Skeletal muscle cell (primary cell): Measurements from ENCODE around the gene TRIM3.

Experiments used
- DNase-seq: peaks from one replicate; pipeline ENCODE4 v3.0.0-alpha.2; 2010; ENCODE audit warnings: low read depth
- H3K4me3 ChIP-seq: 2 replicates; pipeline ENCODE4 v1.5.1; 2011; ENCODE audit warnings: low read depth, mild to moderate bottlenecking, control low read depth, low read length, moderate library complexity

The TRIM3 gene

DNA sequence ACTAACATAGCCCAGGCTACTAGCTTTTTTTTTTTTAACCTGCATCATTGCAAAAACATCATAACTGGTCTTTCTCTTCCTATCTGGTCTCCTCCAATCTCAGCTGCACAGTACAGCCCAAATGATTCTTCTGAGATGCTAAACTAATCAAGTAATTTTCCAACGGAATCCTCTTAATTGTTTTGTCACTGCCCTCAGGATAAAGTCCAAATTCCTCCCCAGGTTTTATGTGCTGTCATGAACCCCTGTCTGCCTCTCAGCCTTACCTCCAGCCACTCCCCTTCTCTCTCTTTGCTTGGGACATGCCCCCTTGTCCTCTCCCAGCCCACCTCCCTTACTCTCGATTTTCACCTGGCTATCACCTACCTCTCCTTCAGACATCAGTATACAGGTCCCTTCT, 67.4 kb downstream of the TRIM3 start:
- no peak for DNase-seq
- H3K4me3 ChIP-seq, result no peak overlapping the region

DNA sequence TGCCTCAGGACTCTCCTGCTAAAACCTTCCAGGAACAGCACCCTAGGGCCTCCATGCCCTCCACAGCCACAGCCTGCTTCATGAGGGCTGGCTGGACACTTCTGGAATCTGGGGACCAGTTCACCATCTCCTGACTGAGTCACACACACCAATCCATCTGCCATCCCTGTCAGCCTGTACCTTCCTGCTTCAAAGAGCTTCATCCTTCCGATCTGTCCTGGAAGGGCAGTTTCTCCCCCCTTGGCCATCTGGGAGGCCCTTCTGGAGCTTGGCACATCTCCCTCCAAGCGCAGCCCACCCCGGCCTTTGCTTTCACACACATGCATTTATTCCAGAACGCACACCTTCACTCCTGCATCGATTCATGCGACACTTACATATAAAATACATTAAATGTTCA, 67.9 kb downstream of the TRIM3 start:
- H3K4me3 ChIP-seq, result no peak overlapping the region
- no peak for DNase-seq

DNA sequence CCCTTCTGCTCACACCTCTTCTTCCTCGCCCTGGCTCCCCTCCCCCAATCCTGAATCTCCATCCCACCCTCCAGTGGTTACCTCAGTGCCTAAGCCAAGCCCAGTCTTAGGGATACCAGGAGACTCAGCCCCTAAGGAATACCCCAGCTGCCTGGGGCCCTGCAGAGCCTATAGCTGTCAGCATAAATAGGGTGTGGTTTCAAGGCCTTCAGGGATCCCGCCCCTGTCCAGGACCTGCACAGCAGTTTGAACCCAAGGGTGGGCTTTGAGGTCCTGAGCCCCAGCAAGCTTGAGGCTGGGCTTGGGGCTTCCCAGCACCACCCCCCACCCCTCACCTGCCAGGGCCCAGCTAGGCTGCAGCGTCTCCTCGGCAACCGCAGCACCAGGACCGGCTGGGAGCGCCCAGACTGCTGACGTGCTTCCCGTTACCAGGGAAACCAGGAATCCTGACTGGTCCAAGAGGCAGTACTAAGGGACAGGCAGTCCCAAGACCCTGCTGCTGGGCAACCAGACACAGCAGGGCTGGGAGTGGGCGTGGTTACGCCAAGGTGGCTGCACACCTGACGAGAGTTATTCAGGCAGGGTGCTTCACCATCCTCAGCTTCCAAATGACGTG, 68.6 kb downstream of the TRIM3 start:
- no peak for DNase-seq
- H3K4me3 ChIP-seq, result no peak overlapping the region

DNA sequence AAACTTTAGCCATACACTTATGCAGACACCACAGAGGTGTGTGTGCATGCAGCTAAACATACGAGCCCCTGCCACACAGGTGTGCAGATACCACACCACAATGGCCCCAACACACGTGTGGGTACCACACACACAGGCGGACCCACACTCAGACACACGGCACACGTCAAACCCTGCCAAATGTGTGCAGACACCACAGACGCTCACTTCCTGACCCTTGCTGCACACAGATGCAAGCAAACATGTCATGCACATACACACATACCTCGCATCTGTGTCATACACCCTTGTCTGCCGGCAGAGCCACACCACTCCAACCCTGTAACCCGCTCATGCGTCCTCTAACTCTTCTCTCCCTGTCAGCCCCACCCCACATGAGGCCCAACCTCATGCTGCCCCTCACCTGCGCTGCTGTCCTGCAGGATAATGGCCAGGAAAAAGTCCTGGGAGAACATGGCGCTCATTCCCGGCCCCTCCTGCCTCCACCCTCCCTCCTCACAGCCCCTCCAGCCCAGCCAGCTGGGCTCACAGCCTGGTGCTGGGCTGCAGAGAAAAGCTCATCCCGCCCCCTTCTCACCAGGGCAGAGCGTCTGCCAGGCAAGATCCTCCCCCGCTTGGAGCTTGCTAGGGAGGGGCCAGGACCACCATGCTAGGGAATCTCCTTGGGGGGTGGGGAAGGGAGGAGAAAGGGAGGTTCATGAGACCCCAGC, 69.2 kb downstream of the TRIM3 start:
- DNase-seq, result no peak
- H3K4me3 ChIP-seq, result no peak overlapping the region

DNA sequence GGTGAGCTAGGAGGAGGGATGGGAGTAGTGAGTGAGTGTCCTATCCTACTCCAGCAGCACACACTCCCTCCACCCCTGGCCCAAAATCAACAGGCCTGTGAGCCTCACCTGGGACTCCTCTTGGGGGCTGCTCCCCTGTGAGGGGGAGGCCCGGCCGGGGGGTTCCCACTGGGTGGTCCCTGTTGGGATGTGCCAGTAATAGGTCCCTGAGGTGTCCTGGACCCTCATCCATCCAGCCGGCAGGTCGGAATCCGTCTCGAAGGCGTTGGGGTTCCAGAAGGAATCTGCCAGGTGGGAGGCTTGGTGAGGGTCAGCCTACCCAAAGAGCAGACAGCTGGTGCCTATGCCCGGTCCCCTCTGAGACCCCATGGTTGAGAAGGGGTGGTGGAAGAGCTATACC, 70.2 kb downstream of the TRIM3 start:
- H3K4me3 ChIP-seq, result no peak overlapping the region

DNA sequence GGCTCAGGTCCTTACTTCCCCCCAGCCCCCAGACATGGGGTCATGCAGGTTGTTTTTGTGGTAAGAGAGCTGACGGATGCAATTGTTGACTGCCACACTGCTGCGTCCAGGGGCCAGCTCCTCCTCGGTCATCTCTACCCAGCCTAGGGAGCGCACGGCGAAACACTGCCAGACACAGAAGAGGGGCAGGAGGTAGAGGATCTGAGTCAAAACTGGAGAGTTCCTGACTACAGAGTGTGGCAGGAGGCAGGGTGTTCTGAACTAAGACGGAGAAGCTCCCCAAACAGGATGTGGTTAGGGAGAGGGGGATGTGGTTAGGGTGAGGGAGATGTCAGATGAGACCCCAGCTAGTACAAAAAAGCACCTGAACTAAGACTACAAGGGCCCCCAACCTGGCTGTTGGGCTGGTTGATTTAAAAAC, 71.2 kb downstream of the TRIM3 start:
- no peak overlapping the region for H3K4me3 ChIP-seq
- no peak for DNase-seq

More for the DNA sequence above, 70.2 kb downstream of the TRIM3 start:
- DNase-seq, result no peak

DNA sequence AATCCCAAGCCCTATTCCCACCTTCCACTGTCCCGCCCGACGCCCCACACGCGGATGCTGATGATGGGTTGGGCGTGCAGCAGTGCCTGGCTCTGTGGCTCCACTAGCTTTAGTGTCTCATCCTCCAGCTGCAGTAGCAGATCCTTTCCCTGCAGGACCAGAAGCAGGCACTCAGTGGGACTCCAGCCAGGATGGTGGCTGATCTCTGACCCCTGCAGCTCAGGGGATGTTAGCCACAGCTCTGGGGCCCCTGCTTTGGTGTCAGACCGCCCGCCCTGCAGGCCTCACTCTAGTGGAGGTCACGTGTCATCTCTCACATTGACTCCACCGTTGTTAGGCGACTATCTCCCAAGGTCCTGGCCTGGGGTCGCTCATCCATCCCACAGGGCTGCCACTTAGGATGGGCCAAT, 71.7 kb downstream of the TRIM3 start:
- no peak overlapping the region for H3K4me3 ChIP-seq
- no peak for DNase-seq

DNA sequence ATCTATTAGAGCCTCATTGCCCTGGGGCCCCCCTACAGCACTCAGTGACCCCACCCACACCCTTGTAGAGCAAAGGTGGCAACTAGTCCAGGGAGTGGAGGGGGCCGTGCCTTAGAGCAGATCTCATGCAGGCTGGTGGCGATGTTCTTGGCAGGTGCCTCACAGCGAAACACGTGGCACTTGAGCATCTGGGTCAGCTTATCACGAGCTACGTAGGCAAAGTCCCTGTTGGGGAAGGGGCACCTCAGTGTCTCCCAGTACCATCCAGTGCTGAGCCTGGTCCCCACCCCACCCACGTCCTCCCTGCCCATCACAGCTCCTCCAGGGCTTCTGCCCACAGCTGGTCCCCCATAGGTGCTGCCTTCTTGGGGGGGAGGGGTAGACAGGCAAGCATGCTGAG, 72.3 kb downstream of the TRIM3 start:
- DNase-seq, result no peak
- no peak overlapping the region for H3K4me3 ChIP-seq

DNA sequence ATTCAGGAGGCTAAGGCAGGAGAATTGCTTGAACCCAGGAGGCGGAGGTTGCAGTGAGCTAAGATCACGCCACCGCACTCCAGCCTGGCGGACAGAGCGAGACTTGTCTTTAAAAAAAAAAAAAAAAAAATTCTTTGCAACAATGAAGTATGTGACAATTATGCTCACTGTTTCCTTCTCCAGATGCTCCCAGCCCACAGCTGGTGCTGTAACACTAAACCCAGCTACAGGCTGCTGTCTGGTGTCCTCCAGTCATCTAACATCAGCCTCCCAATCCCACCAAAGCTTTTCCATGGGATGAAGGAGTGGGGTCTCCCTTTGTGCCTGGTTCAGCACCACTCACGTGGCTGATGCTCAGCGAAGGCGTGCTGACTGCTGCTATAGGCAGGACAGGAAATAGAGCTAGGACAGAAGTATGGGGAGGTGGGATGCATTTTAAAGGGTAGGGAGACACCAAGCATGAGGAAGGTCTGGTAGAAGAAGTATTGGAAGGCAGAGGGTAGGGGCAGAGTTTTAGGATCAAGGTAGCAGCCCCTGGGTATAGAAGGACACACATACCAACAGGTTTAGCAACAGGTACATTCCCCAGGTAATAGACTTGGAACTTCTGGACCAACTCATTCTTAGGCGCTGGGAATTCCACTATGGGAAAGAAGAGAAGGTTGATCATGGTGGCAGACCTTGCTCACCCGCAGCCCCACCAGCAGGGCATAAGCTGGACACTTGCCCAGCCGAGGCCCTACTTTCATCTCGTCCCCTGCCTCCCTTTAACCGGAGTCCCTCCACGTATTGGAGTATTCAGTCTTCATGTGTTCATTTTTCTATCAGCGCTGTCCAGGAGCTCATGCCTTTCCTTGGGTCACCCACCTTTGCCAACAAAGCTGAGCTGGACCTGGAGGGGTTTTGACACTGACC, 73.1 kb downstream of the TRIM3 start:
- no peak for DNase-seq
- H3K4me3 ChIP-seq, result no peak overlapping the region
